ENCODE results near the gene RASAL2.

DNA sequence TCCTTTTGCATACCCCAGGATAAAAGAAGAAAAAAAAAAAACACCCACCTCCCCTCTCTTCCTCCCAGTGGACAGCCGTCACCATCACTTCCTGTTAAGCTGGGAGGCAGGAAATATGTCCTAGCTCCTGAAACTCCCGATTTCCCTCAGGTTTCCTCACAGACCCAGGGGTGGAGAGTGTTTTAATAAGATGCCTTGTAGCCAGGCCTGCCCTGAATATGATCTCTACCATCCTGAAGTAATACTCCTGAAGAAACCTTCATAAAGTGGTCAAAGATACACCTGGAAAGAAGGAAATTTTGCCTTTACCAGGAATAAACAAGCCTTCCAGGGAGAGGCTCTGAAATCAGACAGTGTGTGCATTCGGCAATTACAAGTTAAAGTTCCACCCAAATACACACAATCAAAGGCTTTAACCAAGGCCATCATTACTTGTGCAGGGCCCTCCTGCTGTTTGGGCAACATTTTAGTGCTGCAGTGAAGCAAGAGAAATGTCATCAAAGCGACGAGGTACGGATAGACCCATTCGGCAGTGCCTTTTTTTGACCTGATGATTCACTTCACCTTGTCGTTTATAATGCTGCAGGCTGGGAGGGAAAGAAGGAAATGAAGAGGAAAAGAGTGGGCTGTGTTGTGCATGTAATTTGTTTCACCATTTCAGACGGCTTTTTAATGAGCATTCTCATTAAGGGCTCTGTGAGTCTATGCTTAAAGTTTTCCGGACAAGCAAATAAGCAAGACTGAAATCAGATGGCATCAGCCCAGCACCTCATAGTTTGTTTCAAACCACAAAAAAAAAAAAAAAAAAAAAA is 41.0 kb upstream of the RASAL2 start:
- TF ChIP-seq, protein P1, sequence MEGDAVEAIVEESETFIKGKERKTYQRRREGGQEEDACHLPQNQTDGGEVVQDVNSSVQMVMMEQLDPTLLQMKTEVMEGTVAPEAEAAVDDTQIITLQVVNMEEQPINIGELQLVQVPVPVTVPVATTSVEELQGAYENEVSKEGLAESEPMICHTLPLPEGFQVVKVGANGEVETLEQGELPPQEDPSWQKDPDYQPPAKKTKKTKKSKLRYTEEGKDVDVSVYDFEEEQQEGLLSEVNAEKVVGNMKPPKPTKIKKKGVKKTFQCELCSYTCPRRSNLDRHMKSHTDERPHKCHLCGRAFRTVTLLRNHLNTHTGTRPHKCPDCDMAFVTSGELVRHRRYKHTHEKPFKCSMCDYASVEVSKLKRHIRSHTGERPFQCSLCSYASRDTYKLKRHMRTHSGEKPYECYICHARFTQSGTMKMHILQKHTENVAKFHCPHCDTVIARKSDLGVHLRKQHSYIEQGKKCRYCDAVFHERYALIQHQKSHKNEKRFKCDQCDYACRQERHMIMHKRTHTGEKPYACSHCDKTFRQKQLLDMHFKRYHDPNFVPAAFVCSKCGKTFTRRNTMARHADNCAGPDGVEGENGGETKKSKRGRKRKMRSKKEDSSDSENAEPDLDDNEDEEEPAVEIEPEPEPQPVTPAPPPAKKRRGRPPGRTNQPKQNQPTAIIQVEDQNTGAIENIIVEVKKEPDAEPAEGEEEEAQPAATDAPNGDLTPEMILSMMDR (IDR thresholded peaks at IDR 0.05), result no peak
- TF ChIP-seq, protein P2, sequence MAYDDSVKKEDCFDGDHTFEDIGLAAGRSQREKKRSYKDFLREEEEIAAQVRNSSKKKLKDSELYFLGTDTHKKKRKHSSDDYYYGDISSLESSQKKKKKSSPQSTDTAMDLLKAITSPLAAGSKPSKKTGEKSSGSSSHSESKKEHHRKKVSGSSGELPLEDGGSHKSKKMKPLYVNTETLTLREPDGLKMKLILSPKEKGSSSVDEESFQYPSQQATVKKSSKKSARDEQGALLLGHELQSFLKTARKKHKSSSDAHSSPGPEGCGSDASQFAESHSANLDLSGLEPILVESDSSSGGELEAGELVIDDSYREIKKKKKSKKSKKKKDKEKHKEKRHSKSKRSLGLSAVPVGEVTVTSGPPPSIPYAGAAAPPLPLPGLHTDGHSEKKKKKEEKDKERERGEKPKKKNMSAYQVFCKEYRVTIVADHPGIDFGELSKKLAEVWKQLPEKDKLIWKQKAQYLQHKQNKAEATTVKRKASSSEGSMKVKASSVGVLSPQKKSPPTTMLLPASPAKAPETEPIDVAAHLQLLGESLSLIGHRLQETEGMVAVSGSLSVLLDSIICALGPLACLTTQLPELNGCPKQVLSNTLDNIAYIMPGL (CRISPR knock-in tag; IDR thresholded peaks at IDR 0.05; ENCODE audit: borderline replicate concordance), result no peak
- TF ChIP-seq, protein P3, sequence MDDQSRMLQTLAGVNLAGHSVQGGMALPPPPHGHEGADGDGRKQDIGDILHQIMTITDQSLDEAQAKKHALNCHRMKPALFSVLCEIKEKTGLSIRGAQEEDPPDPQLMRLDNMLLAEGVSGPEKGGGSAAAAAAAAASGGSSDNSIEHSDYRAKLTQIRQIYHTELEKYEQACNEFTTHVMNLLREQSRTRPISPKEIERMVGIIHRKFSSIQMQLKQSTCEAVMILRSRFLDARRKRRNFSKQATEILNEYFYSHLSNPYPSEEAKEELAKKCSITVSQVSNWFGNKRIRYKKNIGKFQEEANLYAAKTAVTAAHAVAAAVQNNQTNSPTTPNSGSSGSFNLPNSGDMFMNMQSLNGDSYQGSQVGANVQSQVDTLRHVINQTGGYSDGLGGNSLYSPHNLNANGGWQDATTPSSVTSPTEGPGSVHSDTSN (IDR thresholded peaks at IDR 0.05), result no peak
- TF ChIP-seq ESRRA (IDR thresholded peaks at IDR 0.05; ENCODE audit: borderline replicate concordance, low read length), result no peak
- no peak for TF ChIP-seq RFX5 (IDR thresholded peaks at IDR 0.05)
- no peak for TF ChIP-seq POLR2A (IDR thresholded peaks at IDR 0.05; ENCODE audit: low read length)
- no peak for TF ChIP-seq CHD2 (IDR thresholded peaks at IDR 0.05; ENCODE audit: low read length, partially characterized antibody)
- no peak for TF ChIP-seq BHLHE40 (IDR thresholded peaks at IDR 0.05; ENCODE audit: low read depth, low read length)
- 0 out of 5 replicates have a peak, but pooled peaks of 1 of the 2 experiments have one; percentile 14 for TF ChIP-seq EP300 (IDR thresholded peaks at IDR 0.05)

Measured in A549 (cell line).